Loucy (cell line): ENCODE data around the gene MYH9.

ENCODE experiments used
- H2AFZ ChIP-seq: fragments of 200-600 bp; sonication (generic); 2 replicates; pipeline ENCODE4 v1.6.0; 2016; ENCODE audit warnings: antibody characterized with exemption, mild to moderate bottlenecking, low read length, moderate library complexity
- H3F3A ChIP-seq: fragments of 200-600 bp; 2 replicates; pipeline ENCODE4 v1.6.0; 2016; ENCODE audit warnings: antibody characterized with exemption, low read depth, mild to moderate bottlenecking
- H3K27me3 ChIP-seq: fragments of 200-600 bp; sonication (generic); 2 replicates; pipeline ENCODE4 v1.6.1; 2014; ENCODE audit warnings: low read length, mild to moderate bottlenecking; ENCODE audit not compliant: insufficient read depth, poor library complexity, severe bottlenecking
- H3K36me3 ChIP-seq: fragments of 200-600 bp; sonication (generic); 2 replicates; pipeline ENCODE4 v1.6.1; 2016; ENCODE audit warnings: low read length; ENCODE audit not compliant: insufficient read depth
- H3K4me1 ChIP-seq: fragments of 200-600 bp; sonication (generic); 2 replicates; pipeline ENCODE4 v1.5.1; 2014; ENCODE audit warnings: low read length, mild to moderate bottlenecking; ENCODE audit not compliant: insufficient read depth, poor library complexity, severe bottlenecking
- H3K4me2 ChIP-seq: fragments of 200-600 bp; sonication (generic); 2 replicates; pipeline ENCODE4 v1.6.0; 2014; ENCODE audit warnings: antibody characterized with exemption, low read length, low read depth, mild to moderate bottlenecking; ENCODE audit not compliant: poor library complexity, severe bottlenecking
- H3K4me3 ChIP-seq: fragments of 200-600 bp; sonication (generic); 2 replicates; pipeline ENCODE4 v1.5.1; 2014; ENCODE audit warnings: low read length, mild to moderate bottlenecking, mixed read lengths; ENCODE audit not compliant: poor library complexity, severe bottlenecking
- H3K79me2 ChIP-seq: fragments of 200-600 bp; sonication (generic); 2 replicates; pipeline ENCODE4 v1.6.1; 2014; ENCODE audit warnings: low read length; ENCODE audit not compliant: insufficient read depth
- H3K9ac ChIP-seq: fragments of 200-600 bp; sonication (generic); 2 replicates; pipeline ENCODE4 v1.6.0; 2014; ENCODE audit warnings: mild to moderate bottlenecking, low read depth, low read length, moderate library complexity; ENCODE audit not compliant: poor library complexity, severe bottlenecking
- H3K9me2 ChIP-seq: fragments of 200-600 bp; sonication (generic); replicated peaks from 2 replicates; pipeline ENCODE4 v1.6.1; 2016; ENCODE audit warnings: low read depth, low read length, mixed read lengths
- H3K9me3 ChIP-seq: fragments of 200-600 bp; sonication (generic); 2 replicates; pipeline ENCODE4 v1.6.1; 2014; ENCODE audit warnings: mild to moderate bottlenecking, antibody characterized with exemption, low read length, low read depth; ENCODE audit not compliant: insufficient read depth
- H4K20me1 ChIP-seq: fragments of 200-600 bp; sonication (generic); 2 replicates; pipeline ENCODE4 v1.6.0; 2014; ENCODE audit warnings: antibody characterized with exemption, low read length, mild to moderate bottlenecking; ENCODE audit not compliant: insufficient read depth, poor library complexity, severe bottlenecking
- EZH2phosphoT487 ChIP-seq: fragments of 200-600 bp; IDR thresholded peaks from 2 replicates; pipeline ENCODE4 v1.6.1; 2018; ENCODE audit warnings: antibody characterized with exemption, mild to moderate bottlenecking, moderate library complexity, borderline replicate concordance
- TF ChIP-seq, protein P1 (sequence below): fragments of 200-600 bp; sonication (generic); conservative IDR thresholded peaks from 2 replicates; pipeline ENCODE4 v1.5.1; 2014; ENCODE audit warnings: mild to moderate bottlenecking, antibody characterized with exemption, low read length

MYH9 gene

DNA sequence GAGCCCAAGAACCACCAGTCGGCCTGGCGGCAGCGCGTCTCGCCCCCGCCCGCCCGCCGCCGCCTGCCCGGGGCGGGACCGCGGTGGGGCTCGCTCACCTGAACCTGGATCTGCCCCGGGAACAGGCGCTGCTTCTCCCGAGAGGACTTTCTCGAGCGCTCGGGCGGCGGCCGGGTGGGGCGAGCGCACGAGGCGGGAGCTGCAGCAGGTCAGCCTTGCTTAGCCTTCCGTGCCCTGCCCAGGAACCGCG lies 133 bp downstream of the MYH9 start:
- H3K27me3 ChIP-seq: peaks cover 9% of the 10 kb centered on the region
- no peak overlapping the region for H3K4me2 ChIP-seq
- H3F3A ChIP-seq: peaks cover 9% of the 10 kb centered on the region; the same call in 1 of the 2 replicates
- peaks cover 71% of the 10 kb centered on the region for H3K79me2 ChIP-seq
- no peaks in the 10 kb centered on the region for H3K9me3 ChIP-seq
- no peak overlapping the region for H2AFZ ChIP-seq
- no peak for TF ChIP-seq EZH2phosphoT487
- TF ChIP-seq, protein P1, sequence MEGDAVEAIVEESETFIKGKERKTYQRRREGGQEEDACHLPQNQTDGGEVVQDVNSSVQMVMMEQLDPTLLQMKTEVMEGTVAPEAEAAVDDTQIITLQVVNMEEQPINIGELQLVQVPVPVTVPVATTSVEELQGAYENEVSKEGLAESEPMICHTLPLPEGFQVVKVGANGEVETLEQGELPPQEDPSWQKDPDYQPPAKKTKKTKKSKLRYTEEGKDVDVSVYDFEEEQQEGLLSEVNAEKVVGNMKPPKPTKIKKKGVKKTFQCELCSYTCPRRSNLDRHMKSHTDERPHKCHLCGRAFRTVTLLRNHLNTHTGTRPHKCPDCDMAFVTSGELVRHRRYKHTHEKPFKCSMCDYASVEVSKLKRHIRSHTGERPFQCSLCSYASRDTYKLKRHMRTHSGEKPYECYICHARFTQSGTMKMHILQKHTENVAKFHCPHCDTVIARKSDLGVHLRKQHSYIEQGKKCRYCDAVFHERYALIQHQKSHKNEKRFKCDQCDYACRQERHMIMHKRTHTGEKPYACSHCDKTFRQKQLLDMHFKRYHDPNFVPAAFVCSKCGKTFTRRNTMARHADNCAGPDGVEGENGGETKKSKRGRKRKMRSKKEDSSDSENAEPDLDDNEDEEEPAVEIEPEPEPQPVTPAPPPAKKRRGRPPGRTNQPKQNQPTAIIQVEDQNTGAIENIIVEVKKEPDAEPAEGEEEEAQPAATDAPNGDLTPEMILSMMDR: no peak
- peak overlapping the region; percentile 89 for H3K4me3 ChIP-seq
- no peaks in the 10 kb centered on the region for H3K9me2 ChIP-seq
- peak overlapping the region; percentile 90 for H3K9ac ChIP-seq
- no peaks in the 10 kb centered on the region for H3K36me3 ChIP-seq
- H4K20me1 ChIP-seq: peaks cover 43% of the 10 kb centered on the region
- H3K4me1 ChIP-seq: peaks cover 37% of the 10 kb centered on the region

DNA sequence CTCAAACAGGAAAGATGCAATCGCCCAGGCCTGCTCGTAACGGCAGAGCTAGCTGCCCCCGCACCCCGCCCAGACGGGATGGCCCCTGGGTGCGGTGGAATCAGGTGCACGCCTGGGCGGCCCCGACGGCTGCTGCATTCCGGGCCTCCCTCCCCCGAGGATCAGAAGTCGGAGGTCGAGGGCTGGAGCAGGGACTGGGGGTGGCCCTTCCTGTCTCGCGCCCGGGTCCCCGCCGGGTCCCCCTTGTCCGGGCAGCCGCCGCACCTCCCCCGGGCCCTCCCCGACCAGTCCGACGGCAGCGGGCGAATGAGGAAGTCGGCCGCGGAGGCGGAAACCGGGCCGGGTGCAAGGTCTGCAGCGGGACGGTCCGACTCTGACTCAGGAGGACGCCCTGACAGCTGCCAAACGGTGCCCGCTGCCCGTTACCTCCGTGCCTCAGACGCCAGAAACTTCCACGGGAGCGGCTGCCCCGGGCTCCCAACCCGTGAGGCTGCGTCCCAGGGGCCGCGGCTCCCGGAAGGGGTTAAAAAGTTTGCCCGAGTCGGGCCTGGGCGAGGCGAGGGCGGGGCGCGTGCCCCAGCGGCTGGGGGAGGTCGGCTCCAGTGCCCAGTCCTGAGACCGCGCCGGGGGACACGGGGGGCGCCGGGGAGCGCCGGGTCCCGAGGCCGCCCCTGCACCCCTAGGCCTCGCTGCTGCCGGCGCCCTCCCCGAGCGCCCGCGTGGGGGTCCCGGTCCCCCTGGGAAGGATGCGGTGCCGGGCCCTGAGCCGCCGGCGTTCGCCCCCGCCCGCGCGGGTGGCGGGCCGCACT lies 663 bp downstream of the MYH9 start:
- peaks cover 77% of the 10 kb centered on the region for H3K79me2 ChIP-seq
- TF ChIP-seq, protein P1: no peak
- no peak for TF ChIP-seq EZH2phosphoT487
- H3K9me2 ChIP-seq: no peaks in the 10 kb centered on the region
- H3K4me3 ChIP-seq: peak overlapping the region; percentile 89
- H3K27me3 ChIP-seq: peaks cover 9% of the 10 kb centered on the region
- no peaks in the 10 kb centered on the region for H3K36me3 ChIP-seq
- H4K20me1 ChIP-seq: peaks cover 46% of the 10 kb centered on the region
- H3K4me2 ChIP-seq: peak overlapping the region; percentile 96
- peaks cover 9% of the 10 kb centered on the region; the same call in 1 of the 2 replicates for H3F3A ChIP-seq
- peak overlapping the region; percentile 90 for H3K9ac ChIP-seq
- H3K4me1 ChIP-seq: peaks cover 37% of the 10 kb centered on the region
- no peak overlapping the region for H2AFZ ChIP-seq
- no peaks in the 10 kb centered on the region for H3K9me3 ChIP-seq

DNA sequence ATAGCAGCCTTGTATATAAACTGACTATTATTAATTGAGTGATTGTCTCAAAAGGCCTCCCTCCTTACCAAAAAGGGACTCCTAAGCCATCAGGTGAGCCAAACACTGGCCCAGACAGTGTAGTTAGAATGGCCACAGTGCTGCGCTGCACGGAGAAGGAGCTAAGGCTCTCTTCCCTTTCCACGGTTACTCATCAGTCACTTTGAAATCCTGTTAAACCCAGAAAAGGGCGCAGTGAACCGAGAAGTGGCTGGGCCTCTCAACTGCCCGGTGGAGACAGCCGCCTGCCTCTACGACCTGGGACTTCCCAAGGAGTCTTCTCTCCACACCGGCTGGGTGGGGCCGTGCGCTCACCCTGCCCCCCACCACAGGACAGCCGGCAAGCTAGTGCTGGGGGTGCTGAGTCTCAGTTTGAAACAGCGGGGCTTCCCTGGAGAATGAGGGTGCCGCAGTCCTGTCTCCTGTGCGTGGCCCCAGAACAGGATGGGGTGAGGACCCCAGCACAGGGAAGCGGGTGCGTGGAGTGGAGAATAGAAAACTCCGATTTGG lies 1.3 kb downstream of the MYH9 start:
- Histone ChIP-seq H3K9ac (peak overlapping the region; percentile 90), H3K36me3 (no peaks in the 10 kb centered on the region), H3F3A (peaks cover 9% of the 10 kb centered on the region; the same call in 1 of the 2 replicates), H3K4me1 (peaks cover 38% of the 10 kb centered on the region), H2AFZ (no peak overlapping the region), H3K4me2 (peak overlapping the region; percentile 96), H4K20me1 (peaks cover 52% of the 10 kb centered on the region), H3K4me3 (peak overlapping the region; percentile 89), H3K9me2 (no peaks in the 10 kb centered on the region), H3K79me2 (peaks cover 84% of the 10 kb centered on the region), H3K27me3 (peaks cover 9% of the 10 kb centered on the region), H3K9me3 (no peaks in the 10 kb centered on the region)
- TF ChIP-seq EZH2phosphoT487: no peak
- TF ChIP-seq, protein P1: no peak
